SU-DHL-6 (cell line): ENCODE measurements around the gene BAX.

Experiments used
- CTCF ChIP-seq: fragments of 200-600 bp; sonication (generic); IDR thresholded peaks from one replicate; pipeline ENCODE4 v1.5.1; 2017; ENCODE audit warnings: antibody characterized with exemption, mild to moderate bottlenecking, low read length, moderate library complexity; ENCODE audit not compliant: insufficient read depth, poor library complexity, severe bottlenecking
- EZH2phosphoT487 ChIP-seq: fragments of 200-600 bp; sonication (generic), shearing (Covaris generic); conservative IDR thresholded peaks from 2 replicates; pipeline ENCODE4 v1.6.1; 2018; ENCODE audit warnings: mild to moderate bottlenecking, antibody characterized with exemption, low read length, moderate library complexity, mixed read lengths

GRCh38 chr19:48959341-48960239, 4.9 kb downstream of the BAX start:
- TF ChIP-seq CTCF (no peak), EZH2phosphoT487 (no peak)
